HepG2 (cell line): ENCODE measurements around the gene COA3. TPM values are rescaled to one million over a fixed set of nuclear protein-coding genes. Genes with fewer than 3 reads are reported as not detected.
A peak's percentile ranks its signal among the peaks of the same experiment; 100 is the strongest.

ENCODE experiments used
- KAT8 ChIP-seq: IDR thresholded peaks from 2 replicates; pipeline ENCODE4 v1.6.1; 2016; ENCODE audit warnings: missing genetic modification reagents, missing compliant biosample characterization
- NFATC3 ChIP-seq: sonication (generic); formaldehyde crosslinking; IDR thresholded peaks from 2 replicates; pipeline ENCODE4 v1.5.1; 2020; ENCODE audit warnings: mild to moderate bottlenecking, missing genetic modification reagents
- SMARCC2 ChIP-seq: fragments of 450-650 bp; IDR thresholded peaks from 2 replicates; pipeline ENCODE4 v1.6.1; 2017; ENCODE audit warnings: antibody characterized with exemption, mild to moderate bottlenecking
- ZMYM4 ChIP-seq: sonication (generic); formaldehyde crosslinking; IDR thresholded peaks from 2 replicates; pipeline ENCODE4 v1.8.1; 2023; ENCODE audit warnings: mild to moderate bottlenecking, missing genetic modification reagents
- ZNF317 ChIP-seq: sonication (generic); formaldehyde crosslinking; IDR thresholded peaks from 2 replicates; pipeline ENCODE4 v1.5.0; 2020; ENCODE audit warnings: mild to moderate bottlenecking, missing genetic modification reagents
- ZNF547 ChIP-seq: sonication (generic); formaldehyde crosslinking; IDR thresholded peaks from 2 replicates; pipeline ENCODE4 v1.5.1; 2020; ENCODE audit warnings: mild to moderate bottlenecking, missing genetic modification reagents
- ZNF557 ChIP-seq: sonication (generic); formaldehyde crosslinking; IDR thresholded peaks from 2 replicates; pipeline ENCODE4 v1.4.0; 2020; ENCODE audit warnings: missing genetic modification reagents
- ZNF713 ChIP-seq: sonication (generic); formaldehyde crosslinking; IDR thresholded peaks from 2 replicates; pipeline ENCODE4 v1.4.0; 2020; ENCODE audit warnings: mild to moderate bottlenecking, missing genetic modification reagents
- ZNF761 ChIP-seq: sonication (generic); formaldehyde crosslinking; conservative IDR thresholded peaks from 2 replicates; pipeline ENCODE4 v1.4.0; 2020; ENCODE audit warnings: mild to moderate bottlenecking, missing genetic modification reagents
- ZNF780A ChIP-seq: sonication (generic); formaldehyde crosslinking; IDR thresholded peaks from 2 replicates; pipeline ENCODE4 v1.8.0; 2022; ENCODE audit warnings: mild to moderate bottlenecking, missing genetic modification reagents, moderate library complexity
- polyA plus RNA-seq, 8 experiments: library from polyadenylated mRNA; depleted of rRNA in 3 of 8; stranded (reverse) in 7 of 8; unstranded in 1 of 8; fragments of >200 nt; fragmentation: Illumina TruSeq in 4 of 8; extraction: Trizol in 4 of 8; gene quantifications; 2 replicates each; pipeline versions ENCODE4 v1.2.1 to v1.2.3, GENCODE V29; 2011 to 2016; ENCODE audit warnings: low read depth in 4 of 8, missing spikeins in 1 of 8, mixed read lengths in 1 of 8; ENCODE audit not compliant: insufficient read depth in 1 of 8
- total RNA-seq, 5 experiments: library from RNA; depleted of rRNA; stranded (reverse); fragments of >200 nt; fragmentation: Illumina TruSeq; extraction: Trizol; gene quantifications; 2 replicates each; pipeline ENCODE4 v1.2.3, GENCODE V29; 2016; ENCODE audit warnings: low read depth in 1 of 5
- TF ChIP-seq, protein P1 (sequence below): sonication (generic); formaldehyde crosslinking; conservative IDR thresholded peaks from 2 replicates; pipeline ENCODE4 v1.8.0; 2022; ENCODE audit warnings: missing genetic modification reagents
- TF ChIP-seq, protein P2 (sequence below): sonication (generic); formaldehyde crosslinking; IDR thresholded peaks from 2 replicates; pipeline ENCODE4 v1.4.0; 2020; ENCODE audit warnings: missing genetic modification reagents, borderline replicate concordance
- TF ChIP-seq, protein P3 (sequence below): fragments of 450-650 bp; IDR thresholded peaks from 2 replicates; pipeline ENCODE4 v1.6.1; 2017
- TF ChIP-seq, protein P4 (sequence below): sonication (generic); formaldehyde crosslinking; IDR thresholded peaks from 2 replicates; pipeline ENCODE4 v1.4.0; 2020; ENCODE audit warnings: missing genetic modification reagents
- TF ChIP-seq, protein P5 (sequence below): sonication (generic); formaldehyde crosslinking; IDR thresholded peaks from 2 replicates; pipeline ENCODE4 v1.4.0; 2020; ENCODE audit warnings: missing genetic modification reagents, borderline replicate concordance
- TF ChIP-seq, protein P6 (sequence below): sonication (generic); formaldehyde crosslinking; IDR thresholded peaks from 2 replicates; pipeline ENCODE4 v1.8.0; 2022; ENCODE audit warnings: mild to moderate bottlenecking, missing genetic modification reagents; ENCODE audit not compliant: insufficient replicate concordance

Gene COA3
- total and polyA plus RNA-seq, 2 of the 13 experiments (the other 11 are each of a cell fraction or from before 2014, with no cell fraction given), result 133 to 202 TPM

DNA sequence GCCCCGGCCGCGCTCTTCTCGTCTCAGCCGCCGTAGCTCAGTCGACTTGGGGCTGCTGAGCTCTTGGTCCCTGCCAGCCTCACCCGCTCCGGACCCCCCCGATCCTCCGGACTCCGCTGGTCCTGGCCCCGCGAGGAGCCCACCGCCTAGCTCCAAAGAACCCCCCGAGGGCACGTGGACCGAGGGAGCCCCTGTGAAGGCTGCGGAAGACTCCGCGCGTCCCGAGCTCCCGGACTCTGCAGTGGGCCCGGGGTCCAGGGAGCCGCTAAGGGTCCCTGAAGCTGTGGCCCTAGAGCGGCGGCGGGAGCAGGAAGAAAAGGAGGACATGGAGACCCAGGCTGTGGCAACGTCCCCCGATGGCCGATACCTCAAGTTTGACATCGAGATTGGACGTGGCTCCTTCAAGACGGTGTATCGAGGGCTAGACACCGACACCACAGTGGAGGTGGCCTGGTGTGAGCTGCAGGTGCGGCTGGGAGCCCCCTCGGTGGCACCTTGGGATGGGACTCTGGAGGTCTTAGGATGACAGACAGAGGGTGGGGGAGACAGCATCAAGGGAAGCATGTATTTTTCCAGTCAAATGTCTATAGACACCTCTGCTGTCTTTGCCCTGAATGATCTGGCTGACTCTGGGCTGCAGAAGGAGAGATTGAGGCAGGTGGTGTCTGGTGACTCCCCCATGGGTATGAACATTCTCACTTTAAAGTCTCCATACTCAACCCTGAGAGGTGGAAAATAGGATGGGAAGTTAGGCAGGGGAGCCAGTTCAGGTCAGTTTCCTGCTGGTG lies 17.5 kb downstream of the COA3 start (continued):
- TF ChIP-seq, protein P1, sequence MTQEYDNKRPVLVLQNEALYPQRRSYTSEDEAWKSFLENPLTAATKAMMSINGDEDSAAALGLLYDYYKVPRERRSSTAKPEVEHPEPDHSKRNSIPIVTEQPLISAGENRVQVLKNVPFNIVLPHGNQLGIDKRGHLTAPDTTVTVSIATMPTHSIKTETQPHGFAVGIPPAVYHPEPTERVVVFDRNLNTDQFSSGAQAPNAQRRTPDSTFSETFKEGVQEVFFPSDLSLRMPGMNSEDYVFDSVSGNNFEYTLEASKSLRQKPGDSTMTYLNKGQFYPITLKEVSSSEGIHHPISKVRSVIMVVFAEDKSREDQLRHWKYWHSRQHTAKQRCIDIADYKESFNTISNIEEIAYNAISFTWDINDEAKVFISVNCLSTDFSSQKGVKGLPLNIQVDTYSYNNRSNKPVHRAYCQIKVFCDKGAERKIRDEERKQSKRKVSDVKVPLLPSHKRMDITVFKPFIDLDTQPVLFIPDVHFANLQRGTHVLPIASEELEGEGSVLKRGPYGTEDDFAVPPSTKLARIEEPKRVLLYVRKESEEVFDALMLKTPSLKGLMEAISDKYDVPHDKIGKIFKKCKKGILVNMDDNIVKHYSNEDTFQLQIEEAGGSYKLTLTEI, result no peak
- TF ChIP-seq, protein P2, sequence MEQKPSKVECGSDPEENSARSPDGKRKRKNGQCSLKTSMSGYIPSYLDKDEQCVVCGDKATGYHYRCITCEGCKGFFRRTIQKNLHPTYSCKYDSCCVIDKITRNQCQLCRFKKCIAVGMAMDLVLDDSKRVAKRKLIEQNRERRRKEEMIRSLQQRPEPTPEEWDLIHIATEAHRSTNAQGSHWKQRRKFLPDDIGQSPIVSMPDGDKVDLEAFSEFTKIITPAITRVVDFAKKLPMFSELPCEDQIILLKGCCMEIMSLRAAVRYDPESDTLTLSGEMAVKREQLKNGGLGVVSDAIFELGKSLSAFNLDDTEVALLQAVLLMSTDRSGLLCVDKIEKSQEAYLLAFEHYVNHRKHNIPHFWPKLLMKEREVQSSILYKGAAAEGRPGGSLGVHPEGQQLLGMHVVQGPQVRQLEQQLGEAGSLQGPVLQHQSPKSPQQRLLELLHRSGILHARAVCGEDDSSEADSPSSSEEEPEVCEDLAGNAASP (CRISPR knock-in tag), result peak; percentile 26; the same call in 1 of the 2 replicates
- TF ChIP-seq, protein P3, sequence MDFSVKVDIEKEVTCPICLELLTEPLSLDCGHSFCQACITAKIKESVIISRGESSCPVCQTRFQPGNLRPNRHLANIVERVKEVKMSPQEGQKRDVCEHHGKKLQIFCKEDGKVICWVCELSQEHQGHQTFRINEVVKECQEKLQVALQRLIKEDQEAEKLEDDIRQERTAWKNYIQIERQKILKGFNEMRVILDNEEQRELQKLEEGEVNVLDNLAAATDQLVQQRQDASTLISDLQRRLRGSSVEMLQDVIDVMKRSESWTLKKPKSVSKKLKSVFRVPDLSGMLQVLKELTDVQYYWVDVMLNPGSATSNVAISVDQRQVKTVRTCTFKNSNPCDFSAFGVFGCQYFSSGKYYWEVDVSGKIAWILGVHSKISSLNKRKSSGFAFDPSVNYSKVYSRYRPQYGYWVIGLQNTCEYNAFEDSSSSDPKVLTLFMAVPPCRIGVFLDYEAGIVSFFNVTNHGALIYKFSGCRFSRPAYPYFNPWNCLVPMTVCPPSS, result no peak
- TF ChIP-seq ZNF557 (CRISPR knock-in tag), result no peak
- no peak for TF ChIP-seq KAT8 (CRISPR knock-in tag)
- TF ChIP-seq, protein P4, sequence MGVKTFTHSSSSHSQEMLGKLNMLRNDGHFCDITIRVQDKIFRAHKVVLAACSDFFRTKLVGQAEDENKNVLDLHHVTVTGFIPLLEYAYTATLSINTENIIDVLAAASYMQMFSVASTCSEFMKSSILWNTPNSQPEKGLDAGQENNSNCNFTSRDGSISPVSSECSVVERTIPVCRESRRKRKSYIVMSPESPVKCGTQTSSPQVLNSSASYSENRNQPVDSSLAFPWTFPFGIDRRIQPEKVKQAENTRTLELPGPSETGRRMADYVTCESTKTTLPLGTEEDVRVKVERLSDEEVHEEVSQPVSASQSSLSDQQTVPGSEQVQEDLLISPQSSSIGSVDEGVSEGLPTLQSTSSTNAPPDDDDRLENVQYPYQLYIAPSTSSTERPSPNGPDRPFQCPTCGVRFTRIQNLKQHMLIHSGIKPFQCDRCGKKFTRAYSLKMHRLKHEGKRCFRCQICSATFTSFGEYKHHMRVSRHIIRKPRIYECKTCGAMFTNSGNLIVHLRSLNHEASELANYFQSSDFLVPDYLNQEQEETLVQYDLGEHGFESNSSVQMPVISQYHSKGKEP (CRISPR knock-in tag), result no peak
- no peak; the same call in 1 of the 2 replicates for TF ChIP-seq ZNF547
- TF ChIP-seq ZNF780A, result no peak
- TF ChIP-seq, protein P5, sequence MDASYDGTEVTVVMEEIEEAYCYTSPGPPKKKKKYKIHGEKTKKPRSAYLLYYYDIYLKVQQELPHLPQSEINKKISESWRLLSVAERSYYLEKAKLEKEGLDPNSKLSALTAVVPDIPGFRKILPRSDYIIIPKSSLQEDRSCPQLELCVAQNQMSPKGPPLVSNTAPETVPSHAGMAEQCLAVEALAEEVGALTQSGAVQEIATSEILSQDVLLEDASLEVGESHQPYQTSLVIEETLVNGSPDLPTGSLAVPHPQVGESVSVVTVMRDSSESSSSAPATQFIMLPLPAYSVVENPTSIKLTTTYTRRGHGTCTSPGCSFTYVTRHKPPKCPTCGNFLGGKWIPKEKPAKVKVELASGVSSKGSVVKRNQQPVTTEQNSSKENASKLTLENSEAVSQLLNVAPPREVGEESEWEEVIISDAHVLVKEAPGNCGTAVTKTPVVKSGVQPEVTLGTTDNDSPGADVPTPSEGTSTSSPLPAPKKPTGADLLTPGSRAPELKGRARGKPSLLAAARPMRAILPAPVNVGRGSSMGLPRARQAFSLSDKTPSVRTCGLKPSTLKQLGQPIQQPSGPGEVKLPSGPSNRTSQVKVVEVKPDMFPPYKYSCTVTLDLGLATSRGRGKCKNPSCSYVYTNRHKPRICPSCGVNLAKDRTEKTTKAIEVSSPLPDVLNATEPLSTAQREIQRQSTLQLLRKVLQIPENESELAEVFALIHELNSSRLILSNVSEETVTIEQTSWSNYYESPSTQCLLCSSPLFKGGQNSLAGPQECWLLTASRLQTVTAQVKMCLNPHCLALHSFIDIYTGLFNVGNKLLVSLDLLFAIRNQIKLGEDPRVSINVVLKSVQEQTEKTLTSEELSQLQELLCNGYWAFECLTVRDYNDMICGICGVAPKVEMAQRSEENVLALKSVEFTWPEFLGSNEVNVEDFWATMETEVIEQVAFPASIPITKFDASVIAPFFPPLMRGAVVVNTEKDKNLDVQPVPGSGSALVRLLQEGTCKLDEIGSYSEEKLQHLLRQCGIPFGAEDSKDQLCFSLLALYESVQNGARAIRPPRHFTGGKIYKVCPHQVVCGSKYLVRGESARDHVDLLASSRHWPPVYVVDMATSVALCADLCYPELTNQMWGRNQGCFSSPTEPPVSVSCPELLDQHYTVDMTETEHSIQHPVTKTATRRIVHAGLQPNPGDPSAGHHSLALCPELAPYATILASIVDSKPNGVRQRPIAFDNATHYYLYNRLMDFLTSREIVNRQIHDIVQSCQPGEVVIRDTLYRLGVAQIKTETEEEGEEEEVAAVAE (CRISPR knock-in tag), result no peak
- TF ChIP-seq SMARCC2, result 0 out of 2 replicates have a peak, but pooled peaks have one; percentile 54
- no peak for TF ChIP-seq NFATC3 (CRISPR knock-in tag)
- TF ChIP-seq, protein P6, sequence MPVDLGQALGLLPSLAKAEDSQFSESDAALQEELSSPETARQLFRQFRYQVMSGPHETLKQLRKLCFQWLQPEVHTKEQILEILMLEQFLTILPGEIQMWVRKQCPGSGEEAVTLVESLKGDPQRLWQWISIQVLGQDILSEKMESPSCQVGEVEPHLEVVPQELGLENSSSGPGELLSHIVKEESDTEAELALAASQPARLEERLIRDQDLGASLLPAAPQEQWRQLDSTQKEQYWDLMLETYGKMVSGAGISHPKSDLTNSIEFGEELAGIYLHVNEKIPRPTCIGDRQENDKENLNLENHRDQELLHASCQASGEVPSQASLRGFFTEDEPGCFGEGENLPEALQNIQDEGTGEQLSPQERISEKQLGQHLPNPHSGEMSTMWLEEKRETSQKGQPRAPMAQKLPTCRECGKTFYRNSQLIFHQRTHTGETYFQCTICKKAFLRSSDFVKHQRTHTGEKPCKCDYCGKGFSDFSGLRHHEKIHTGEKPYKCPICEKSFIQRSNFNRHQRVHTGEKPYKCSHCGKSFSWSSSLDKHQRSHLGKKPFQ (CRISPR knock-in tag), result no peak
- TF ChIP-seq ZNF761 (CRISPR knock-in tag), result no peak; the same call in 1 of the 2 replicates
- TF ChIP-seq ZNF317, result peak; percentile 73
- 0 out of 2 replicates have a peak, but pooled peaks have one; percentile 85 for TF ChIP-seq ZNF713 (CRISPR knock-in tag)
- TF ChIP-seq ZMYM4 (CRISPR knock-in tag), result 0 out of 2 replicates have a peak, but pooled peaks have one; percentile 5
